Measurements from ENCODE around the gene NFE2L1. TPM values are rescaled to one million over a fixed set of nuclear protein-coding genes. Genes with fewer than 3 reads are reported as not detected.

NFE2L1 gene
- total RNA-seq, 1 donor from 2014 or later: 250 TPM

DNA sequence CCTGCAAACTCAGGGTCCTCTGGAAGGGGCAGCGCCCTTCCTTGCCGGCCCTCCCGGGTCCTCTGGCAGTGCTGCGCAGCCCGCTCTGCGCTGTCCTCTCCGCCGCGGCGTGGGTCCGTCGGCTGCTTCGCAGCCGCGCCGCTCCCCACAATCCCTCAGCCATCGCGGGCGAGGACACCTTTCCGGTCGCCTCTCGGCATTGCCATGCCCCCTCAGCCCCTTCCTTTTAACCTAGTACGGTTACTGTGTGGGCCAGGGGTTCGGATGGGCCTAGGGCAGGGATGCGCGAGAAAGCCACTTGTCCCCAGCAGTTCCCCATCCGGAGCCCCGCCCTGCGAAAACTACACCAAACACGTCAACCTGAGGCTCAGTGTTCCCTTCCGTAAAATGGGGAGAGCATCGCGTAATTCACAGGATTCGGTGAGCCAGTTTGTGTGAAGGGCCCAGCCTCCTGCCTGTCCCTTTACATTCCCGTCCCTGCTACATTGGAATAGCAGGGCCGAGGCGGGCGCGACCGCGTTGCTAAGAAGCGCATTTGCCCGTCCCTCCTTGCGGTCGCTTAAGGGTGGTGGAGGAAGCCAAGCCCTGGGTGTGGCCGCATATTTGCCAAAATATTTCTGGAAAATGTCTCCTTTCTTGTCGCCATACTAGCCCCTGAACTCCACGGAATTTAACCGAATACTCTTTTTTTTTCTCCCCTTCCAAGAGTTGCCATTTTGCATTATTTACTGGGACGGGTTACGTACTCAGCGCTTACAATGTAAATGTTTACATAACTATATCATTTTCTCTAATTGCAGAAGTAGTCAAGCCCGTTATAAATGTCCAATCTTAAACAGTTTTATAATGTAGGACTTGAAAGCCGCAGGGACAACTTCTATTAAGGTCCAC, 23.8 kb upstream of the NFE2L1 start:
- H3K4me3 Mint-ChIP-seq (ENCODE audit: unreplicated experiment): peak overlapping the region; percentile 76
- TF ChIP-seq CTCF (IDR thresholded peaks at IDR 0.05): no peak
- peaks cover 37% of the 10 kb centered on the region for H3K4me1 Mint-ChIP-seq (ENCODE audit: unreplicated experiment)
- H3K27ac Mint-ChIP-seq (ENCODE audit: unreplicated experiment): peak overlapping the region; percentile 93
- H3K9me3 Mint-ChIP-seq (ENCODE audit: unreplicated experiment): no peaks in the 10 kb centered on the region
- peaks cover 8% of the 10 kb centered on the region for H3K27me3 Mint-ChIP-seq (ENCODE audit: unreplicated experiment)
- no peak for DNase-seq (ENCODE audit: extremely low spot score, unreplicated experiment)
- no peaks in the 10 kb centered on the region for H3K36me3 Mint-ChIP-seq (ENCODE audit: unreplicated experiment)

GRCh38 chr17:48025040-48025903, 22.9 kb upstream of the NFE2L1 start:
- peak; percentile 99 for DNase-seq (ENCODE audit: extremely low spot score, unreplicated experiment)
- no peaks in the 10 kb centered on the region for H3K9me3 Mint-ChIP-seq (ENCODE audit: unreplicated experiment)
- peaks cover 7% of the 10 kb centered on the region for H3K27me3 Mint-ChIP-seq (ENCODE audit: unreplicated experiment)
- peaks cover 40% of the 10 kb centered on the region for H3K4me1 Mint-ChIP-seq (ENCODE audit: unreplicated experiment)
- H3K36me3 Mint-ChIP-seq (ENCODE audit: unreplicated experiment): no peaks in the 10 kb centered on the region
- peak; percentile 84 for TF ChIP-seq CTCF (IDR thresholded peaks at IDR 0.05)
- H3K4me3 Mint-ChIP-seq (ENCODE audit: unreplicated experiment): peak overlapping the region; percentile 76
- peak overlapping the region; percentile 93 for H3K27ac Mint-ChIP-seq (ENCODE audit: unreplicated experiment)

DNA sequence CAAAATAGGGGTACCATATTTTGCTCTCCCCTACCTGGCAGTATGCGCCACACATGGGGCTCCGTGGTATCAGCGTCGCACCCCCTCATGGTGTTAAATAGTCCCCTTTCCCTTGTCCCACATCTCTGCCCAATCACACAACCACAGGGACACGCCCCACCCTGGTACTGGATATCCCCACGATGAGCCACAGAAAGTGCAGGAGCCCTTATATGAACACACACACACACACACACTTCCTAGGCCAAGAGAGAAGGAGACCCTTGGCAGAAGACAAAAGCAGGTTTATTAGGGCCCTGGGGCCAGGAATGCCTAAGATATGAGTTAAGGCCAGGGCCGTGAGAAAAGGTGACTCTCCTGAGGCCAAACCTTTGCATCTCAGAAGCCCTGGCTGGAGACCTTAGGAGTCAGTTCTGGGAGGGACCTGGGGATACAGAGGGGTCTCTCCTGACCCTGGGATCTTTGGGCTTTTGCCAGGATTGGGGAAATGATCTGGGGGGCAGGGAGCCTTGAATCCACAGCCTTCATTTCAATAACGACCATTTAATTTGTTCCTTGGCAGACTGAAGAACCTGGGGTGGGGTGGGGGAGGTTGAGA, 22.2 kb upstream of the NFE2L1 start:
- peak overlapping the region; percentile 93 for H3K27ac Mint-ChIP-seq (ENCODE audit: unreplicated experiment)
- H3K27me3 Mint-ChIP-seq (ENCODE audit: unreplicated experiment): peaks cover 4% of the 10 kb centered on the region
- TF ChIP-seq CTCF (IDR thresholded peaks at IDR 0.05): no peak
- H3K9me3 Mint-ChIP-seq (ENCODE audit: unreplicated experiment): no peaks in the 10 kb centered on the region
- no peak for DNase-seq (ENCODE audit: extremely low spot score, unreplicated experiment)
- no peaks in the 10 kb centered on the region for H3K36me3 Mint-ChIP-seq (ENCODE audit: unreplicated experiment)
- peaks cover 48% of the 10 kb centered on the region for H3K4me1 Mint-ChIP-seq (ENCODE audit: unreplicated experiment)
- peak overlapping the region; percentile 76 for H3K4me3 Mint-ChIP-seq (ENCODE audit: unreplicated experiment)

DNA sequence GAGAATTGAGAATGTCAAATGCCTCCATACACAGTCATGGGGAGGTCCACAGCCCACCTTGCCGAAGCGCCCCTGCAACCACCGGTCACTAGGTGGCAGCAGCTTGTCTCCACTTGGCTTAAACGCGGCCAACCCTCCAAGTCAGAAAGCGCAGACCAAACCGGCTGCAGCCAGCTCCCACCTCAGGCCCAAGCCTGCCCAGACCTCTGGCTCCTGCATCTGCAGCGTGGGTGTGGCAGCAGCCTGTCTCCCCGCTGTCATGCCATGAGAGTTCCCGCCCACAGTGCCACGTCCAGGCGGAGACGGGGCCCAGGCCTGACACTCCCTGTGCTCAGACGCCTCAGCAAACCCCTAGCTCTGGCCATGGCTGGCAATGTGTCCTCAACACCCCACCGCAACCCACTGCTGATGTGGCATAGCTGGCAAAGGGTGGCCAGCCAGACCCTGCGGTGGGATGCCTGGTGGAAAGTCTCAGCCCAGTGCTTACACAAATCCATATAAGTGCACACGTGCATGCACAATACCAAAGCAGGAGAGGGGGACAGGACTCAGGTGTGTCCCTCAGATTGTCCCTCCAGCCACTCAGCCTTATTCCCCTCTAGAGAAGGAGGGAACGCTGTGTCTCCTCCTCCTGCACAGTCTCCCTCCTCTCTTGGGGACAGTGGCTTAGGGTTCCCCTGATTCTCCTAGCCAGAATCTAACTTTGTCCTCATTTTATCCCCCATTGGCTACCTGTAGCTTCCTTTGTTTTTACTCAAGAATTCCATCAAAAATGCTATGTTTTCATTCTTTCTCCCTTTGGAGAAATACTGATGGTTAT, 21.4 kb upstream of the NFE2L1 start:
- peak overlapping the region; percentile 93 for H3K27ac Mint-ChIP-seq (ENCODE audit: unreplicated experiment)
- DNase-seq (ENCODE audit: extremely low spot score, unreplicated experiment): peak; percentile 96
- no peaks in the 10 kb centered on the region for H3K36me3 Mint-ChIP-seq (ENCODE audit: unreplicated experiment)
- H3K27me3 Mint-ChIP-seq (ENCODE audit: unreplicated experiment): peaks cover 2% of the 10 kb centered on the region
- peak overlapping the region; percentile 76 for H3K4me3 Mint-ChIP-seq (ENCODE audit: unreplicated experiment)
- TF ChIP-seq CTCF (IDR thresholded peaks at IDR 0.05): peak; percentile 95
- peaks cover 54% of the 10 kb centered on the region for H3K4me1 Mint-ChIP-seq (ENCODE audit: unreplicated experiment)
- no peaks in the 10 kb centered on the region for H3K9me3 Mint-ChIP-seq (ENCODE audit: unreplicated experiment)

Data from osteocyte (in vitro differentiated cells).